Measurements from ENCODE around the gene PDLIM1. TPM values are rescaled to one million over a fixed set of nuclear protein-coding genes. Genes with fewer than 3 reads are reported as not detected.

Gene PDLIM1
- total RNA-seq, 2 donors from 2014 or later: 126 to 130 TPM

DNA sequence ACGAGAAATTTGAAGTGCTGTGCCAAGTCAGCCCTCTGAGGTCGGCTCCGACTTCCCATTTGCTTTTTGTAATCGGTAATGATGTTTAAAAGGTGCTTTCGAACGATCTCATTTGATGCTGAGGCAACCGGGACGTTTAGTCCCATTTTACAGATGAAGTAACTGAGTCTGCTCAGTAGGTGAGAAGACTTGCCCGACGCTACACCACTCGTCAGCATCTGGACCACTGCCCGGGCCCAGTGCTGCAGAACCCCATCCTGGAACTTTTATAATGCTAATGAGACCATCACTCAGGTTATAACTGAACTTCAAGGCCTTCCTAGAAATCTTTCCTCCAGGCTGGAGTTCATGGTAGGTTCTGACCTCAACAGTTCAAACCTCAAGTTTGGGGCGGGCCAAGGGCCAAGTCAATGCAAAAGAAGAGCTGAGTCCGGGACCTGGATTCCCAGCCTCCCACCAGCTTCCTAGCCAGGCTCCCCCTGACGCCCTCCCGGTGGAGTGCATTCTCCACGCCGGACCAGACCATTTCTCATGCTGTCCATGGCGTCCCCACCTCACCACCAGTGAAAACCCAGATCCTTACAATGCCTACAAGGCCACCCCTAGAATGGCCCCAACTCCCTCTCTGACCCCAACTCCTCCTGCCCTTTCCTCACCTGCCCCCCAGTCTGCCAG, 699 bp upstream of the PDLIM1 start:
- Histone ChIP-seq H3K4me1 (peaks cover 0 to 51% of the 10 kb centered on the region in 2 donors), H3K4me3 (peak overlapping the region; percentile 88 to 97), H3K9me3 (no peaks in the 10 kb centered on the region), H3K36me3 (no peaks in the 10 kb centered on the region), H3K27me3 (no peaks in the 10 kb centered on the region), H3K27ac (peak overlapping the region; percentile 94 to 95)
- DNase-seq (ENCODE audit: low spot score): no peak
- TF ChIP-seq, protein P1, sequence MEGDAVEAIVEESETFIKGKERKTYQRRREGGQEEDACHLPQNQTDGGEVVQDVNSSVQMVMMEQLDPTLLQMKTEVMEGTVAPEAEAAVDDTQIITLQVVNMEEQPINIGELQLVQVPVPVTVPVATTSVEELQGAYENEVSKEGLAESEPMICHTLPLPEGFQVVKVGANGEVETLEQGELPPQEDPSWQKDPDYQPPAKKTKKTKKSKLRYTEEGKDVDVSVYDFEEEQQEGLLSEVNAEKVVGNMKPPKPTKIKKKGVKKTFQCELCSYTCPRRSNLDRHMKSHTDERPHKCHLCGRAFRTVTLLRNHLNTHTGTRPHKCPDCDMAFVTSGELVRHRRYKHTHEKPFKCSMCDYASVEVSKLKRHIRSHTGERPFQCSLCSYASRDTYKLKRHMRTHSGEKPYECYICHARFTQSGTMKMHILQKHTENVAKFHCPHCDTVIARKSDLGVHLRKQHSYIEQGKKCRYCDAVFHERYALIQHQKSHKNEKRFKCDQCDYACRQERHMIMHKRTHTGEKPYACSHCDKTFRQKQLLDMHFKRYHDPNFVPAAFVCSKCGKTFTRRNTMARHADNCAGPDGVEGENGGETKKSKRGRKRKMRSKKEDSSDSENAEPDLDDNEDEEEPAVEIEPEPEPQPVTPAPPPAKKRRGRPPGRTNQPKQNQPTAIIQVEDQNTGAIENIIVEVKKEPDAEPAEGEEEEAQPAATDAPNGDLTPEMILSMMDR (IDR thresholded peaks at IDR 0.05): no peak

DNA sequence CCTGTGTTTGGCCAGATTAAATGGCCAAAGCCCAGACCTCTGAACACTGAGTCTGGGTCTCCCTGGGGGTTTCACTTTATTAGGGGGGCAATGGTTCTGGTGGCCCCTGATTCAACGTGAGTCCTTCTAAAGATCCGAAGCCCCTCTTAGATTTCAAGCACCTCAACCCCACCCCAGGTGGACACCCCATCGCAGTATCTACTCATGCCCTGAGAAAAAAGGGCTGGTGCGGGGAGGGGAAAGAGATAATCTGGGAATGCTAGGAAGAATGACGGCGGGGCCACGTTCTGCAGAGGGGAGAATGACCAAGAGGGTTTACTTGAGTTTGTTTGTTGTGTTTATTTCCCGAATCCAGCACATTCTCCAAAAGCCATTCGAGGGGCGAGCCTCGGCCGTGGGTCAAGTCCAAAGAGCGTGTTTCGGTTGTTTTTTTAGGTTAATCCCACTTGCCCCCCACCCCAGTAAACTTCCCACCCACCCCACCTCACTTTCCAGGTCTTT, 832 bp downstream of the PDLIM1 start:
- Histone ChIP-seq H3K4me3 (peak overlapping the region; percentile 88 to 97), H3K9me3 (no peaks in the 10 kb centered on the region), H3K4me1 (peaks cover 0 to 57% of the 10 kb centered on the region in 2 donors), H3K27ac (peak overlapping the region; percentile 94 to 95), H3K36me3 (no peaks in the 10 kb centered on the region), H3K27me3 (no peaks in the 10 kb centered on the region)
- TF ChIP-seq, protein P1 (IDR thresholded peaks at IDR 0.05): no peak
- DNase-seq (ENCODE audit: low spot score): no peak

DNA sequence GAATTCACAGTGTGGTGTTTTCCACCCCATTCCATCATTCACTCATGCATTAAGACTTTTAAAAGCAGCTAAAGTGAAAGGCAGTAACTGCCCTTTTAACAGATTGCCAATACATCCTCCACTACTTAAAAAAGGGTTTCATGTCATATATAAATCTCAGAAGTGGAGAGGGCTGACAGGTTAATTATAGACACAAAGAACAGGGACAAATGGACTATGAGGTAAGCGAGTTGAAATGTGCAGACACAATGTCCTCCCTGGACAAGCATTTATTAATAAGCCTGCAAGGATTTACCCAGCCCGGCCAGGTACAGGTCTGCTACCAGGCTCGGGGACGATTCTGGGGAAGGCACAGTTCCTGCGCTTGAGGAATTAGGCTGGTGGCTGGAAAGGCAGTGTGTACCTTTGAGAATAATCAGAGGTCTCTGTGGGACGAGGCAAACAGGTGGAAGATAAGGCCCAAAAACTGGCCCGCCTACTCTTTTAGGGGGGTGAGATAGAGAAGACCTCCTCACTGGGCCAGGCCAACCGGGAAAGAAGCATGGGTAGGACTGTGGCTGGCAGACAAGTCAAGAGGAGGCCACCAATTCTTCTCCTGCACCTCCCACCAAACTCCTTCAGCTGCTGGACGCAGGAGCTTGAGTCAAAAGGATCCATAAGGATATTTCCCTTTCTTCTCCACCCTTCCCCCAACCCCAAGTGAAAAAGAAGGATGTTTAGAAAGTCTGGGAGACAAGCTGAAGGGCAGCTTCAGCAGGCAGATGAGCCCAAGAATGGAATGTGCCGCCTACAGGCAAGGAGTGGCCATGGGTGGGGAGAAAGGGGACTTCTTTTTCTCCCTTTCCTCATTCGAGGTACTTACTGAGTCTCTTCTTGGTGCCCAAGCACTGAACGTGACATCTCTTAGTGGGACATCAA, 1.5 kb downstream of the PDLIM1 start:
- H3K36me3 ChIP-seq: no peaks in the 10 kb centered on the region
- no peaks in the 10 kb centered on the region for H3K9me3 ChIP-seq
- H3K4me3 ChIP-seq: peak overlapping the region; percentile 88 to 97
- H3K27me3 ChIP-seq: no peaks in the 10 kb centered on the region
- H3K4me1 ChIP-seq: peaks cover 0 to 60% of the 10 kb centered on the region in 2 donors
- H3K27ac ChIP-seq: peak overlapping the region; percentile 94 to 95
- TF ChIP-seq, protein P1 (IDR thresholded peaks at IDR 0.05): peak in 1 of 2 donors; percentile 47
- no peak for DNase-seq (ENCODE audit: low spot score)

DNA sequence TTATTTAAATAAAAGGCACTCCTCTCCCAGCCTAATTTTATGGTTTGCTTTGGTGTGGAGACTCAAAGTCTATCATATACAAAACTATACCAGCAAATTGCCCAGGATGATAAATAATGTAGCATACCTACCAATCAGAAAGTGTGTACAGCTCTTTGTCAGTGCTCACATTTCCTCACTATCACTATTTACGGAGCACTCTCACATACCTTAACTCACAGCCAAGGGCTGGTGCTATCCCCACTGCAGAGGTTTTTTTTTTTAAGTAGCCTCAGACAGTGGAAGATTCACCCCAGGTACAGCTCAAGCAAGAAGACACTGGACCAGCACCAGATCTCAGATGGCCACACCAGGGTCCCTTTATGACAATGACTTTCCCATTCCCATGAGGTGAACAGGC, 2.5 kb downstream of the PDLIM1 start:
- TF ChIP-seq, protein P1 (IDR thresholded peaks at IDR 0.05): no peak
- Histone ChIP-seq H3K9me3 (no peaks in the 10 kb centered on the region), H3K36me3 (no peaks in the 10 kb centered on the region), H3K27ac (peak overlapping the region; percentile 94 to 95), H3K4me1 (peaks cover 0 to 62% of the 10 kb centered on the region in 2 donors), H3K4me3 (peak overlapping the region; percentile 88 to 97), H3K27me3 (no peaks in the 10 kb centered on the region)
- DNase-seq (ENCODE audit: low spot score): no peak

DNA sequence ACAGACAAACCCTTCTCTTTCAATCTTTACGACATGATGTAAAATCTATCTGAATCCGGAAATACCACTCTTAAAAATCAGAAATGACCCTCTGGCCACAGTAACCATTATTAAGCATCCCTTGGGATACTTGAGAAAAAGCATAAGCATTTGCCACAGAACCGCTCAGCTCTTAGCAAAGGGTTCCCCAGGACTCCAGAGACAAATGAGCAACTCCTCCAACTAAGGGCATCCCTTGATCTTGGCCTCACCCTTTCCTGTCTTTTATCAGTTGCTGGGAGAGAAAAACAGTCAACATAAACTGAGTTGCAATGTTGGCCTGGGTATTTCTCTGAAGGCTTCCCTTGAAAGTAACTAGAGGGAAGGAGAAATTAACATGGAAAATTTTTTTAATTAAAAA, 3.5 kb downstream of the PDLIM1 start:
- peaks cover 0 to 65% of the 10 kb centered on the region in 2 donors for H3K4me1 ChIP-seq
- TF ChIP-seq, protein P1 (IDR thresholded peaks at IDR 0.05): no peak
- no peaks in the 10 kb centered on the region for H3K9me3 ChIP-seq
- peak overlapping the region in 1 of 2 donors; percentile 10 for H3K4me3 ChIP-seq
- no peaks in the 10 kb centered on the region for H3K36me3 ChIP-seq
- H3K27ac ChIP-seq: peak overlapping the region; percentile 94 to 95
- no peaks in the 10 kb centered on the region for H3K27me3 ChIP-seq
- no peak for DNase-seq (ENCODE audit: low spot score)

Data from right atrium auricular region (tissue), 2 donors.